Cardiac muscle cell (in vitro differentiated cells and primary cell): ENCODE measurements around the gene TUBB4A. TPM values are rescaled to one million over a fixed set of nuclear protein-coding genes. Genes with fewer than 3 reads are reported as not detected.

Experiments
- DNase-seq, 2 donors: peaks; one replicate each; pipeline versions ENCODE4 v3.0.0 to v3.0.0-alpha.2; 2010 to 2017; ENCODE audit warnings: low read depth in 1 of 2, low spot score in 1 of 2
- H3K27ac ChIP-seq: fragments of 200-600 bp; sonication (generic); 2 replicates; pipeline ENCODE4 v1.5.1; 2016
- H3K27me3 ChIP-seq: fragments of 200-600 bp; sonication (generic); 2 replicates; pipeline ENCODE4 v1.6.0; 2016; ENCODE audit warnings: control low read depth
- H3K36me3 ChIP-seq: fragments of 200-600 bp; sonication (generic); 2 replicates; pipeline ENCODE4 v1.5.1; 2016; ENCODE audit warnings: control low read depth
- H3K4me1 ChIP-seq: fragments of 200-600 bp; sonication (generic); 2 replicates; pipeline ENCODE4 v1.8.1; 2017; ENCODE audit warnings: low read depth, mild to moderate bottlenecking, mixed run types
- H3K4me3 ChIP-seq: fragments of 200-600 bp; sonication (generic); 2 replicates; pipeline ENCODE4 v1.5.1; 2016; ENCODE audit warnings: mild to moderate bottlenecking
- H3K9me3 ChIP-seq: fragments of 200-600 bp; sonication (generic); 2 replicates; pipeline ENCODE4 v1.5.1; 2017; ENCODE audit warnings: low read depth, mild to moderate bottlenecking, control low read depth
- polyA plus RNA-seq: library from polyadenylated mRNA; unstranded; fragments of >200 nt; fragmentation: Nextera tagmentation; extraction: Ambion mirVana; gene quantifications from 2 replicates; pipeline ENCODE4 v1.2.1, GENCODE V29; 2016
- total RNA-seq: library from RNA; depleted of rRNA; stranded (reverse); fragments of >200 nt; gene quantifications from 2 replicates; pipeline ENCODE4 v1.2.3, GENCODE V29; 2016
- TF ChIP-seq, protein P1 (sequence below): IDR thresholded peaks from 2 replicates; pipeline ENCODE4 v1.5.1; 2012; ENCODE audit warnings: low read depth, mild to moderate bottlenecking, low read length

TUBB4A gene
- total and polyA plus RNA-seq, 2 experiments from 2014 or later, result 18.2 to 21.6 TPM

DNA sequence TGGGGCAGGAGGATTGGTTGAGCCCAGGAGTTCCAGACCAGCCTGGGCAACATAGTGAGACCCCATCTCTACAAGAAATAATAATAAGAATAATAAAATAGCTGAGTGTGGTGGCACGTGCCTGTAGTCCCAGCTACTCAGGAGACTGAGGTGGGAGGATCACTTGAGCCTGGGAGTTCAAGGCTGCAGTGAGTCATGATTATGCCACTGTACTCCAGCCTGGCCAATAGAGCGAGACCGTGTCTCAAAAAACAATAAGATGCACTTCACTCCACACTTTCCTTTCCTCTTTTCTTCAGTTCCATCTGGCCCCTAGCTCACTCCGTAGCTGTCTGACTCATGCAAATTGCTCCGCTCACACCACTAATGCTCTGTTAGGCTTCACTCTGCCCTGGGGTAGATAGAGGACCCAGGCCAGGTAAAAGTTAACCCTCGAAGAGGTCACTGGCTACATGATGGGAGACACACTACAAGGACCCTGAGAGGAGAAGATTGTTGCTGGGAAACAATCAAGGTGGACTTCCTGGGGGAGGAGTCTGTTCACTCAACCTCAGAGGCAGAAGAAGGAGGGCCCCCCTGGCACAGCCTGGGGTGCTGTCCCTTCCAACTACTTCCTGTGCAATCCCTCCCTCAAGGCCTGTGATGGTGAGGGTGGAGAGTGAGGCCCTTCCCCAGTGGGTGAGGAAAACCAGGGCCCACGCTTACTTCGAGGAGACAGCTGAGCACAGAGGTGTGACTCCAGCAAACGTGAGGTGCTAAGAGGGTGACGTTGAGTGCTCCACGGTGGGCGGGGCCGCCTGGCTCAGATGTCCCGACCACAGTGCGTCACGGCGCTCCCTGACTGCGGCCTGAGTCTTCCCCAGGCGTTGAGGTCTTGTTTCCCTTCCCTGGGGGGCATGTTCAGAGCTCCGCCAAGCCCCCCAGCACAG, 19.9 kb upstream of the TUBB4A start:
- Histone ChIP-seq H3K4me1 (no peaks in the 10 kb centered on the region), H3K36me3 (no peaks in the 10 kb centered on the region), H3K4me3 (no peak overlapping the region), H3K9me3 (no peaks in the 10 kb centered on the region), H3K27ac (no peak overlapping the region), H3K27me3 (no peaks in the 10 kb centered on the region)
- peak in 1 of 2 donors; percentile 41 for DNase-seq
- TF ChIP-seq, protein P1, sequence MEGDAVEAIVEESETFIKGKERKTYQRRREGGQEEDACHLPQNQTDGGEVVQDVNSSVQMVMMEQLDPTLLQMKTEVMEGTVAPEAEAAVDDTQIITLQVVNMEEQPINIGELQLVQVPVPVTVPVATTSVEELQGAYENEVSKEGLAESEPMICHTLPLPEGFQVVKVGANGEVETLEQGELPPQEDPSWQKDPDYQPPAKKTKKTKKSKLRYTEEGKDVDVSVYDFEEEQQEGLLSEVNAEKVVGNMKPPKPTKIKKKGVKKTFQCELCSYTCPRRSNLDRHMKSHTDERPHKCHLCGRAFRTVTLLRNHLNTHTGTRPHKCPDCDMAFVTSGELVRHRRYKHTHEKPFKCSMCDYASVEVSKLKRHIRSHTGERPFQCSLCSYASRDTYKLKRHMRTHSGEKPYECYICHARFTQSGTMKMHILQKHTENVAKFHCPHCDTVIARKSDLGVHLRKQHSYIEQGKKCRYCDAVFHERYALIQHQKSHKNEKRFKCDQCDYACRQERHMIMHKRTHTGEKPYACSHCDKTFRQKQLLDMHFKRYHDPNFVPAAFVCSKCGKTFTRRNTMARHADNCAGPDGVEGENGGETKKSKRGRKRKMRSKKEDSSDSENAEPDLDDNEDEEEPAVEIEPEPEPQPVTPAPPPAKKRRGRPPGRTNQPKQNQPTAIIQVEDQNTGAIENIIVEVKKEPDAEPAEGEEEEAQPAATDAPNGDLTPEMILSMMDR, result no peak

DNA sequence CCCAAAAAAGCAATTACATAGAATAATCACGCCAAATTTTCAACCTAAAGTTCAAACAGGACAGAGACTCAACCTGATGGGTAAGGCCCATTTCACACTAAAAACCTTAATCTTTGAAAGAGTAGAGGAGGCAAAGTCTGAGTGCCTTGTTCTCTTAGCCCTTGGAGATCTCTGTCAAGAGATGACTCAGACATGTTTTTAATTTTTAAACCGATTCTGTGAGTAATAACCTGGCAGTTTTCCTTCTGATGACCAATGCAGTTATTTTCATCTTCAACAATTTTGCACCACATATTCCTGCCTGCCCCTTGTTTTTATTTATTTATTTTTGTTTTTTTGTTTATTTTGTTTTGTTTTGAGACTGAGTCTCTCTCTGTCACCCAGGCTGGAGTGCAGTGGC, 17.2 kb upstream of the TUBB4A start:
- Histone ChIP-seq H3K27ac (no peak overlapping the region), H3K27me3 (no peaks in the 10 kb centered on the region), H3K4me3 (no peak overlapping the region), H3K9me3 (no peaks in the 10 kb centered on the region), H3K36me3 (no peaks in the 10 kb centered on the region), H3K4me1 (no peaks in the 10 kb centered on the region)
- TF ChIP-seq, protein P1, result no peak
- peak in 1 of 2 donors; percentile 77 for DNase-seq

DNA sequence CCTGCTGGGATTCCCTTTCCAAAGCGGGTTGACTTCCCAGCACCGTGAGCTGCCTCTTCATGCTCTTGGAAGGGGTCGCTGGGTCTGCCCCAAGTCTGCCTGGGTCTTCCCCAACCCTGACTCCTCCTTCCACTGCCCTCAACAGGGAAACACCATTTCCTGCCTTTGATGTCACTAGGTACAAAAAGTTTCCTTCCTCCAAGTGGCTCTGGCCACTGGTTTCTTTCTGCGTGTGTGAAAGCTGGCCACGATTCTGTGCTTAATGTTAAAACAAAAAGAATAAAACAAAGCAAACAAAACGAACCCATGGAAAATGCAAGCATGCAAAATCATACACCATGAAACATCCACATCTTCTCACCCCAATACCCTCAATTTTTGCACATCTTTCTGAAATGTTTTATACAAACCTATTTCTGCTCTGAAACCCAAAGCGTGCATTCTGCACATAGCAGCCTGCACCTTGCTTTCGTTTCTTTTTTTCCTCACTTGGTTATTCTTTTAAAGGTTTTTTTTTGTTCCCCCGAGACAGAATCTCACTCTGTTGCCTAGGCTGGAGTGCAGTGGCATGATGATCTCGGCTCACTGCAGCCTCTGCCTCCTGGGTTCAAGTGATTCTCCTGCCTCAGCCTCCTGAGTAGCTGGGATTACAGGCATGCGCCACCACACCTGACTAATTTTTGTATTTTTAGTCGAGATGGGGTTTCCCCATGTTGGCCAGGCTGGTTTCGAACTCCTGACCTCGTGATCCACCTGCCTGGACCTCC, 16.2 kb upstream of the TUBB4A start:
- no peaks in the 10 kb centered on the region for H3K36me3 ChIP-seq
- no peak overlapping the region for H3K4me3 ChIP-seq
- H3K27me3 ChIP-seq, result no peaks in the 10 kb centered on the region
- no peaks in the 10 kb centered on the region for H3K4me1 ChIP-seq
- no peaks in the 10 kb centered on the region for H3K9me3 ChIP-seq
- TF ChIP-seq, protein P1, result no peak
- DNase-seq, result no peak
- no peak overlapping the region for H3K27ac ChIP-seq

DNA sequence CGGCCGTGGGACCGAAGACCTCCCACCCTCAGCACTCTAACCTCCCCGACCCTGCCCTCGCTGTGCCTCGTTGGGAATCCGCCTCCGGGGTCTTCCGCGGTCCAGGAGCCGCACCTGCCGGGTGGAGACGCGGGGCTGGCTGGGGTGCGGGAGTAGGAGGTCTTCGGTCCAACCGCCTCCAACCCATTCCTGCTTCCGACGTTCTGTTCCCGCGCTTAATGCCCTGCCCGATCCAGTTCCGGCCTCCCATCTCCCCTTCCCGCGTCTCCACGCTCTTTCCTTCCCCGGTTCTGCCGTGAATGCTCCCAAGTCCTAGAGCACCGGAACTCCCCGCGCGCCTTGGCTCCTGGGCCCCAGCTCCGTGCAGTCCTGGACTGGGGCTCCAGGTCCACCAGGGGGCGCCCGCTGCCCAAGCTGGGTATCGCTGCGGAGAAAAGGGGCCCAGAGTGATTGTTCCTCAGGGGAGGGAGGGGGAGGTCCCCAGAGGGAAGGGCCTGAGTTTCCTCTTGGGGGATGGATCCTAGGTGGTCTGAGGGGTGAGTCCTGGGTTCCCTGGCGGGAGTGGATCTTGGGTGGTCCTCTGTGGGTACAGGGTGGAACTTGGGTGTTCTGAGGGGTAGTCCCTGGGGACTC, 14.7 kb upstream of the TUBB4A start:
- Histone ChIP-seq H3K36me3 (no peaks in the 10 kb centered on the region), H3K4me3 (peak overlapping the region; percentile 49), H3K4me1 (no peaks in the 10 kb centered on the region), H3K27ac (peak overlapping the region; percentile 31), H3K9me3 (no peaks in the 10 kb centered on the region), H3K27me3 (no peaks in the 10 kb centered on the region)
- TF ChIP-seq, protein P1, result peak; percentile 98
- DNase-seq, result peak; percentile 91 to 96

DNA sequence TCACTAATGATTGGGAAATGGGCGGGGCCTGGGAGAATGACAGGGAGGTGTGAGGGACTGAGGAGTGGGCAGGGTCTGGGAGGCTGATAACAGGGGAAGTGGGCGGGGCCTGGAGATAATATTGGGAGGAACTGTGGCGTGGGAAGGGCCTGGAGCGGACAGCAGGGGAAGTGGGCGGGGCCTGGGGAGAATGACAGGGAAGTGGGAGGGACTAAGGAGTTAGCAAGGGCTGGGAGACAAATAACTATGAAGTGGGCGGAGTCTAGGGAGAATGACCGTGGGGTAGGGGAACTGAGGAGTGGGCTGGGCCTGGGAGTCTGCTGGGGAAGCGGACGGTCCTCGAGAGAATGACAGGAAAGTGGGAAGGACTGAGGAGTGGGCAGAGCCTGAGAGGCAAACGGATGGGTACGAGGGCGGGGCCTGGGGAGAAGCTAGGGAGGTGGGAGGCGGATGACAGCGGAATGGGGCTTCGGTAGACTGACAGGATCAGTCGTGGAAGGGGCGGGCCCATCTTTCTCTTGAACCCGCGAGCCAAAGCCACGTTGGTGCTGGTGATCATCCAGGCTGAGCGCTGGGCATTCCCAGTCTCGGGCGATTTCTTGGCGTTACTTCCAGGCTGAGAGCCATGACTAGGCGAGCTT, 14.0 kb upstream of the TUBB4A start:
- Histone ChIP-seq H3K4me1 (no peaks in the 10 kb centered on the region), H3K9me3 (no peaks in the 10 kb centered on the region), H3K27ac (peak overlapping the region; percentile 31), H3K27me3 (no peaks in the 10 kb centered on the region), H3K36me3 (no peaks in the 10 kb centered on the region), H3K4me3 (peak overlapping the region; percentile 49)
- TF ChIP-seq, protein P1, result no peak
- peak; percentile 96 to 97 for DNase-seq
